HG02884 (cell line): Measurements from ENCODE around the gene ATP10D.
"Not testable (repeated sequence)": the region's sequence is repeated elsewhere in the genome, so short reads cannot be mapped to it uniquely, and the experiment has no call there.

Source experiments
- ATAC-seq: cut with Tn5 transposase; IDR thresholded peaks from one replicate; pipeline ENCODE4 v1.9.1; 2021; ENCODE audit warnings: mild to moderate bottlenecking, moderate library complexity; ENCODE audit not compliant: unreplicated experiment

The ATP10D gene

GRCh38 chr4:47533689-47534347, 48.7 kb downstream of the ATP10D start:
- no peak for ATAC-seq

GRCh38 chr4:47534772-47535171, 49.7 kb downstream of the ATP10D start:
- ATAC-seq = no peak

- ATAC-seq = no peak
These were observed 50.6 kb downstream of the ATP10D start for GRCh38 chr4:47535567-47536147.

GRCh38 chr4:47536966-47537365, 51.9 kb downstream of the ATP10D start:
- ATAC-seq = no peak

GRCh38 chr4:47538111-47538824, 53.2 kb downstream of the ATP10D start:
- ATAC-seq = no peak

GRCh38 chr4:47538825-47539154, 53.7 kb downstream of the ATP10D start:
- ATAC-seq = no peak

GRCh38 chr4:47542640-47543039, 57.6 kb downstream of the ATP10D start:
- ATAC-seq = not testable (repeated sequence)

GRCh38 chr4:47543331-47543730, 58.3 kb downstream of the ATP10D start:
- ATAC-seq = no peak

- ATAC-seq = not testable (repeated sequence)
These were observed 65.3 kb downstream of the ATP10D start for GRCh38 chr4:47550357-47550756.

- no peak for ATAC-seq
These were observed 65.9 kb downstream of the ATP10D start for GRCh38 chr4:47550899-47551548.

- no peak for ATAC-seq
These were observed 66.6 kb downstream of the ATP10D start for GRCh38 chr4:47551682-47552081.

GRCh38 chr4:47553329-47554125, 68.5 kb downstream of the ATP10D start:
- no peak for ATAC-seq

GRCh38 chr4:47555920-47556319, 70.8 kb downstream of the ATP10D start:
- ATAC-seq = not testable (repeated sequence)

GRCh38 chr4:47557255-47557654, 72.2 kb downstream of the ATP10D start:
- no peak for ATAC-seq

- no peak for ATAC-seq
These were observed 75.6 kb downstream of the ATP10D start for GRCh38 chr4:47560682-47561081.

GRCh38 chr4:47561331-47561730, 76.3 kb downstream of the ATP10D start:
- ATAC-seq = no peak

- no peak for ATAC-seq
These were observed 77.2 kb downstream of the ATP10D start for GRCh38 chr4:47562297-47562696.

- no peak for ATAC-seq
These were observed 81.5 kb downstream of the ATP10D start for GRCh38 chr4:47566566-47566965.

- ATAC-seq = no peak
These were observed 81.9 kb downstream of the ATP10D start for GRCh38 chr4:47566969-47567368.

- no peak for ATAC-seq
These were observed 82.4 kb downstream of the ATP10D start for GRCh38 chr4:47567511-47567910.

- ATAC-seq = no peak
These were observed 85.7 kb downstream of the ATP10D start for GRCh38 chr4:47570816-47571215.
